HG02840 (cell line): ENCODE data around the gene MACROH2A1.

Experiments
- ATAC-seq: cut with Tn5 transposase; IDR thresholded peaks from one replicate; pipeline ENCODE4 v1.9.1; 2021; ENCODE audit warnings: mild to moderate bottlenecking, moderate library complexity, moderate number of reproducible peaks; ENCODE audit not compliant: unreplicated experiment, low FRiP score

Gene MACROH2A1

GRCh38 chr5:135296900-135297816 is 101.9 kb downstream of the MACROH2A1 start:
- no peak for ATAC-seq

- ATAC-seq = no peak
These were observed 103.2 kb downstream of the MACROH2A1 start for GRCh38 chr5:135295852-135296251.

GRCh38 chr5:135294793-135295192 is 104.2 kb downstream of the MACROH2A1 start:
- ATAC-seq = no peak

GRCh38 chr5:135289651-135290050 is 109.4 kb downstream of the MACROH2A1 start:
- ATAC-seq = no peak

- ATAC-seq = no peak
These were observed 111.5 kb downstream of the MACROH2A1 start for GRCh38 chr5:135287551-135287950.
